ACC112 (cell line): ENCODE measurements around the gene MMP24.
"Not testable (repeated sequence)": the region's sequence is repeated elsewhere in the genome, so short reads cannot be mapped to it uniquely, and the experiment has no call there.

Experiments used
- H2AFZ ChIP-seq: fragments of 200-600 bp; sonication (generic); one replicate; pipeline ENCODE4 v1.6.0; 2017; ENCODE audit warnings: antibody characterized with exemption, low read length; ENCODE audit not compliant: unreplicated experiment
- H3K27ac ChIP-seq: fragments of 200-600 bp; sonication (generic); 2 replicates; pipeline ENCODE4 v1.5.1; 2014; ENCODE audit warnings: low read depth, mild to moderate bottlenecking, antibody characterized with exemption, low read length, moderate library complexity
- H3K27me3 ChIP-seq: fragments of 200-600 bp; sonication (generic); 2 replicates; pipeline ENCODE4 v1.6.1; 2014; ENCODE audit warnings: mild to moderate bottlenecking, antibody characterized with exemption, low read length, moderate library complexity, mixed read lengths; ENCODE audit not compliant: insufficient read depth
- H3K36me3 ChIP-seq: fragments of 200-600 bp; sonication (generic); 2 replicates; pipeline ENCODE4 v1.6.1; 2016; ENCODE audit warnings: mild to moderate bottlenecking, antibody characterized with exemption, low read length, moderate library complexity, mixed read lengths; ENCODE audit not compliant: insufficient read depth
- H3K4me1 ChIP-seq: fragments of 200-600 bp; sonication (generic); one replicate; pipeline ENCODE4 v1.6.1; 2016; ENCODE audit warnings: low read length, mixed read lengths; ENCODE audit not compliant: insufficient read depth, unreplicated experiment, control insufficient read depth
- H3K4me3 ChIP-seq: fragments of 200-600 bp; sonication (generic); 2 replicates; pipeline ENCODE4 v1.5.1; 2014; ENCODE audit warnings: mild to moderate bottlenecking, low read depth, low read length
- H3K79me2 ChIP-seq: fragments of 200-600 bp; sonication (generic); one replicate; pipeline ENCODE4 v1.6.0; 2016; ENCODE audit warnings: low read length; ENCODE audit not compliant: control insufficient read depth, unreplicated experiment, insufficient read depth

Gene MMP24

DNA sequence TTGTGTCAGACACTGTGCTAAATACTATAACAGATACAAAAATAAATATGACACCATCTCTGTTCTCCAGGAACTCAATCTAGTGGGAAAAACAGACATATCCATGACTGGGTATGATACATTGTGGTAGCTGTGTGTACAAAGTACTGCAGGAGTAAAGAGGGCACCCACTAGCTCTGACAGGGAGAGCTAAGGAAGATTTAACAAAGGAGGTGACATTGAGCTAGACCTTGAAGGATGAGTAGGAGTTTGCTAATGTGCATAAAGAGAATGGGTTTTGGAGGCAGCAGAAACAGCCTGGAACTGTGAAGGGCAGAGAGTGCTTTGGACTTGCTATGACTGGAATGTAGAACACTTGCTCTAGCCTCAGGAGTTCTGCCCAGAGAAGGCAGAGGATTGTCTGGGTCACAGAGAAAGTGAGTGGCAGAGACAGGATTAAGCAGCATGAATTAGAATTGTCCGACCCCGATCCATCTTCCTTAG is 14.4 kb downstream of the MMP24 start:
- no peaks in the 10 kb centered on the region for H3K36me3 ChIP-seq
- H2AFZ ChIP-seq: no peak overlapping the region
- H3K27ac ChIP-seq: no peak overlapping the region
- no peaks in the 10 kb centered on the region for H3K27me3 ChIP-seq
- no peak overlapping the region for H3K4me3 ChIP-seq
- no peaks in the 10 kb centered on the region for H3K4me1 ChIP-seq
- no peaks in the 10 kb centered on the region for H3K79me2 ChIP-seq

- Histone ChIP-seq H3K27me3 (no peaks in the 10 kb centered on the region), H3K79me2 (no peaks in the 10 kb centered on the region), H3K4me3 (no peak overlapping the region), H2AFZ (no peak overlapping the region), H3K4me1 (no peaks in the 10 kb centered on the region), H3K27ac (no peak overlapping the region), H3K36me3 (no peaks in the 10 kb centered on the region)
Measured at GRCh38 chr20:35243317-35243716, 16.8 kb downstream of the MMP24 start.

DNA sequence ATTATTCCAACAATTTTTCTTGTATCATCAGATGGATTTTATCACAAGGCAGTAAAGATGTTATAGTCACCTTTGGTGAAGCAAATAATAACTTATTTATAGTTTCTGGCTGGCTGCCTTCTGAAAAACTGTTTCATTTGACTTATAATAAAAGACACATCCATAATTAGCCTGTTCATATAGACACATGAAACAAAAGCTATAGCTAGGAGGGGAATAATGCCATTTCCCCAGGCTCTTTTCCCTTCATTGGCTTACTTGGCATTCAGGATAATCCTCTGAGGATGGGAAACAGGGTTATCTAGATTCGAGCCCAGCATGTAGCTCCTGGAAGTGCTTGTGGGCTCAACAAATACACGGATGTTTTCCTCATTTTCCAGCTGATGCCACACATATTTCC is 17.5 kb downstream of the MMP24 start:
- Histone ChIP-seq H2AFZ (no peak overlapping the region), H3K27ac (no peak overlapping the region), H3K79me2 (no peaks in the 10 kb centered on the region), H3K27me3 (no peaks in the 10 kb centered on the region), H3K36me3 (no peaks in the 10 kb centered on the region), H3K4me1 (no peaks in the 10 kb centered on the region), H3K4me3 (no peak overlapping the region)

DNA sequence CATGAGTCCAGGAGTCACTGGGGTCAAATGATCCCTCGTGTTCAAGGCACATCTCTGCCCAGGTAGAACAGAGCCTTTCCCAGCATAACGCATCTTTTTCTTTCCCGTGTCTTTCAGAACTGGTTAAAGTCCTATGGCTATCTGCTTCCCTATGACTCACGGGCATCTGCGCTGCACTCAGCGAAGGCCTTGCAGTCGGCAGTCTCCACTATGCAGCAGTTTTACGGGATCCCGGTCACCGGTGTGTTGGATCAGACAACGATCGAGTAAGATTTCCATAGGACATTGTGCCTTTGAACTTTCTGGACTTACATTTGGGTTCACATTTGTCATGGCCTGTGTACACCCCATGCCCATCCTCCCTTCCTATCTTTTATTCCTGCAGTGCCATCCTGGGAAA is 20.2 kb downstream of the MMP24 start:
- no peak overlapping the region for H2AFZ ChIP-seq
- no peaks in the 10 kb centered on the region for H3K4me1 ChIP-seq
- no peaks in the 10 kb centered on the region for H3K79me2 ChIP-seq
- no peak overlapping the region for H3K4me3 ChIP-seq
- no peaks in the 10 kb centered on the region for H3K27me3 ChIP-seq
- no peaks in the 10 kb centered on the region for H3K36me3 ChIP-seq
- H3K27ac ChIP-seq: no peak overlapping the region

GRCh38 chr20:35248641-35249475 is 22.4 kb downstream of the MMP24 start:
- no peaks in the 10 kb centered on the region for H3K36me3 ChIP-seq

DNA sequence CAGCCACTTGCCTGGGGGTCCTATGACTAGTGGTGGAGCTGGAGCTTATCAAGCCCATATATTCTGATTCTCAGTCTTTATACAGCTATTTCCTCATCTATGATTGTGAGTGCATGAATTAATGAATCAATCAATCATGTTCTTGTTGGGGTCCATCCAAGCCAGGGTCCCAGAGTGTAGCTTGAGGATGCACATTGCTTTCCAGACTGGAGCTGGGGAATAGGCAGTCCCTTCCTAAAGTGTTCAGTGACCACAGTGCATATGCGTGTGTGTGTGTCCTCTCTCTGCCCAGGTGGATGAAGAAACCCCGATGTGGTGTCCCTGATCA is 25.1 kb downstream of the MMP24 start:
- Histone ChIP-seq H3K27ac (no peak overlapping the region), H2AFZ (no peak overlapping the region)

More at GRCh38 chr20:35248641-35249475, 22.4 kb downstream of the MMP24 start:
- H3K4me1 ChIP-seq: no peaks in the 10 kb centered on the region
- H2AFZ ChIP-seq: no peak overlapping the region
- H3K27me3 ChIP-seq: no peaks in the 10 kb centered on the region
- H3K79me2 ChIP-seq: no peaks in the 10 kb centered on the region
- no peak overlapping the region for H3K4me3 ChIP-seq
- no peak overlapping the region for H3K27ac ChIP-seq

GRCh38 chr20:35252037-35252461 is 25.6 kb downstream of the MMP24 start:
- H3K27ac ChIP-seq: no peak overlapping the region
- H2AFZ ChIP-seq: no peak overlapping the region
- H3K79me2 ChIP-seq: no peaks in the 10 kb centered on the region
- H3K4me3 ChIP-seq: no peak overlapping the region
- no peaks in the 10 kb centered on the region for H3K27me3 ChIP-seq
- no peaks in the 10 kb centered on the region for H3K36me3 ChIP-seq
- H3K4me1 ChIP-seq: no peaks in the 10 kb centered on the region

More for the DNA sequence above, 25.1 kb downstream of the MMP24 start:
- Histone ChIP-seq H3K36me3 (no peaks in the 10 kb centered on the region), H3K79me2 (no peaks in the 10 kb centered on the region), H3K4me3 (no peak overlapping the region), H3K4me1 (no peaks in the 10 kb centered on the region), H3K27me3 (no peaks in the 10 kb centered on the region)

DNA sequence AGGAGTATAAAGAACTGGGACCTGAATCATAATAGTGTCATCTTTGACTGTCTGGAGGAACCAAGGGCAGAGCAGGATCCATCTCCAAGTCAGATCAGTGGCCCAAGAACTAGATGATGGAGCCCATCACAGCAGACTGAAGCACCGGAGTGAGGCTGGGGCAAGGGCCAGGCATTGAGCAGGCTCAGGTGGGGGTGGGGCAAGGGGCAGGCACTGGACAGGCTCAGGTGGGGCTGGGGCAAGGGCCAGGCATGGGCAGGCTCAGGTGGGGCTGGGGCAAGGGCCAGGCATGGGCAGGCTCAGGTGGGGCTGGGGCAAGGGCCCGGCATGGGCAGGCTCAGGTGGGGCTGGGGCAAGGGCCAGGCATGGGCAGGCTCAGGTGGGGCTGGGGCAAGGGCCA is 26.1 kb downstream of the MMP24 start:
- not testable (repeated sequence) for H3K79me2 ChIP-seq, H3K27ac ChIP-seq, H2AFZ ChIP-seq

DNA sequence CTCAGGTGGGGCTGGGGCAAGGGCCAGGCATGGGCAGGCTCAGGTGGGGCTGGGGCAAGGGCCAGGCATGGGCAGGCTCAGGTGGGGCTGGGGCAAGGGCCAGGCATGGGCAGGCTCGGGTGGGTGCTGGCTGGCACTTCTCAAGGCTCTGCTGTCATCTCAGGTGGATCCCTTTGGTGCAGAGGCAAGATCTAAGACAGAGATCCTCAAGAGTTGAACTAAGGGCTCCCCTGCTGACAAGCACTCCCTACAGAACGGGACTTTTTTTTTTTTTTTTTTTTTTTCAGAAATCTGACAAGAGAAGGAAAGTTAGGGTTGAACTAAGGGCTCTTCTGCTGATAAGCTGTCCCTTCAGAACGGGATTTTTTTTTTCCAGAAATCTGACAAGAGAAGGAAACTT is 26.5 kb downstream of the MMP24 start:
- Histone ChIP-seq H3K4me1 (no peaks in the 10 kb centered on the region), H2AFZ (no peak overlapping the region), H3K79me2 (no peaks in the 10 kb centered on the region), H3K4me3 (no peak overlapping the region), H3K36me3 (no peaks in the 10 kb centered on the region), H3K27ac (no peak overlapping the region), H3K27me3 (no peaks in the 10 kb centered on the region)

More for the DNA sequence above, 26.1 kb downstream of the MMP24 start:
- H3K27me3 ChIP-seq, H3K4me3 ChIP-seq, H3K4me1 ChIP-seq, H3K36me3 ChIP-seq: not testable (repeated sequence)

DNA sequence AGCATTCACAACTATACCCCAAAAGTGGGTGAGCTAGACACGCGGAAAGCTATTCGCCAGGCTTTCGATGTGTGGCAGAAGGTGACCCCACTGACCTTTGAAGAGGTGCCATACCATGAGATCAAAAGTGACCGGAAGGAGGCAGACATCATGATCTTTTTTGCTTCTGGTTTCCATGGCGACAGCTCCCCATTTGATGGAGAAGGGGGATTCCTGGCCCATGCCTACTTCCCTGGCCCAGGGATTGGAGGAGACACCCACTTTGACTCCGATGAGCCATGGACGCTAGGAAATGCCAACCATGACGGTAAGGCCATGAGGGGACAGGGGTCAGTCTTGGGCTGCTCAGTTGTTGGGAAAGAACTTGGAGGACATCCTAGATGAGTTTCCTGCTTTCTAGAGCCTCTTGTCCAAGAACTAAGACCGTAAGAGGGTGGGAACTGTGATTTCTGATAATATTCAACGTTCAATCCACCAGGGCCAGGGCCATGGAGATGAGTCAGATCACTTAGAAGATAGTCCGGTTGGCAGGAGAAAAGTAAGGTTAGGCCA is 28.0 kb downstream of the MMP24 start:
- Histone ChIP-seq H3K27ac (no peak overlapping the region), H3K4me3 (no peak overlapping the region), H3K79me2 (no peaks in the 10 kb centered on the region), H3K27me3 (no peaks in the 10 kb centered on the region), H3K36me3 (no peaks in the 10 kb centered on the region), H2AFZ (no peak overlapping the region), H3K4me1 (no peaks in the 10 kb centered on the region)
